GM12864 (cell line): ENCODE results near the gene SKAP1.

Source experiments
- DNase-seq: peaks from one replicate; pipeline ENCODE4 v3.0.0-alpha.2; 2011; ENCODE audit warnings: low read depth
- H3K4me3 ChIP-seq: 2 replicates; pipeline ENCODE4 v1.5.1; 2011; ENCODE audit warnings: mild to moderate bottlenecking, low read depth, low read length, control low read depth
- CTCF ChIP-seq: IDR thresholded peaks from 2 replicates; pipeline ENCODE4 v1.5.1; 2011; ENCODE audit warnings: low read depth, mild to moderate bottlenecking, moderate library complexity, low read length, control low read depth, inconsistent platforms; ENCODE audit errors: missing control alignments

Gene SKAP1

GRCh38 chr17:48445248-48445620 lies 15.2 kb upstream of the SKAP1 start:
- DNase-seq, result no peak
- TF ChIP-seq CTCF, result no peak
- H3K4me3 ChIP-seq, result no peak overlapping the region

GRCh38 chr17:48444516-48445247 lies 14.7 kb upstream of the SKAP1 start:
- TF ChIP-seq CTCF, result no peak
- H3K4me3 ChIP-seq, result peak overlapping the region; percentile 13; the same call in 1 of the 2 replicates
- DNase-seq, result no peak

- H3K4me3 ChIP-seq, result no peak overlapping the region
- no peak for TF ChIP-seq CTCF
- no peak for DNase-seq
These were observed 13.7 kb upstream of the SKAP1 start for GRCh38 chr17:48443712-48444111.

GRCh38 chr17:48442819-48443218 lies 12.8 kb upstream of the SKAP1 start:
- no peak for DNase-seq
- H3K4me3 ChIP-seq, result no peak overlapping the region
- TF ChIP-seq CTCF, result no peak

- no peak for TF ChIP-seq CTCF
- no peak for DNase-seq
- no peak overlapping the region for H3K4me3 ChIP-seq
These were observed 11.8 kb upstream of the SKAP1 start for GRCh38 chr17:48441862-48442261.

GRCh38 chr17:48441231-48441711 lies 11.3 kb upstream of the SKAP1 start:
- H3K4me3 ChIP-seq, result no peak overlapping the region; the same call in 1 of the 2 replicates
- peak; percentile 86 for DNase-seq
- no peak for TF ChIP-seq CTCF

- no peak for DNase-seq
- H3K4me3 ChIP-seq, result no peak overlapping the region
- TF ChIP-seq CTCF, result no peak
These were observed 10.7 kb upstream of the SKAP1 start for GRCh38 chr17:48440669-48441068.
